ENCODE results near the gene GRIA1. TPM values are rescaled to one million over a fixed set of nuclear protein-coding genes. Genes with fewer than 3 reads are reported as not detected.

Gene GRIA1
- total RNA-seq, 1 donor from 2014 or later = not detected

DNA sequence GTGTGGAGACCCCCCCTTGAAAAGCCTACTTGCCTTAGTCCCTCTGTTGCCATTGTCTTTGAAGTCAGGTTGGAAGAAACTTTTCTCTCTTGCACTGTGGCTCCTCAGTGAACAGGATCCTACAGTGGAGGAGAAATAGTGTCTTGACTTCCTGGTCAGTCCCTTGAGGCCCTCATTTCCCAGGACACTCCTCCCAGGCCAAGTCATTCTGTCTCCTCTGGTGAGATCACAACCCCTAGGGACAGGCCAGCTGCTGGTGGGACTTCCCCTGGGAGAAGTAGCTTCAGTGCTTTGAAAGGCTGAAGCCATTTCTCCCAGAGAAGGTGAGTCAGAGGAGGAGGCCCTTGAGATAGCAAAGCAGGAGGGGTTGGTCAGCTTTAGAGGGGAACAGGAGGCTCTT lies 10.1 kb upstream of the GRIA1 start:
- Mint-ChIP-seq H3K9me3 (ENCODE audit: unreplicated experiment) (no peaks in the 10 kb centered on the region), H3K27me3 (ENCODE audit: unreplicated experiment) (no peaks in the 10 kb centered on the region), H3K36me3 (ENCODE audit: unreplicated experiment) (no peaks in the 10 kb centered on the region), H3K4me3 (ENCODE audit: unreplicated experiment) (no peak overlapping the region), H3K4me1 (ENCODE audit: low read depth, unreplicated experiment) (no peaks in the 10 kb centered on the region), H3K27ac (ENCODE audit: unreplicated experiment) (no peak overlapping the region)
- DNase-seq = no peak
- TF ChIP-seq CTCF (IDR thresholded peaks at IDR 0.05; ENCODE audit: partially characterized antibody, unreplicated experiment) = no peak

GRCh38 chr5:153483482-153483881 lies 7.0 kb upstream of the GRIA1 start:
- DNase-seq = no peak
- H3K9me3 Mint-ChIP-seq (ENCODE audit: unreplicated experiment) = no peaks in the 10 kb centered on the region
- no peak for TF ChIP-seq CTCF (IDR thresholded peaks at IDR 0.05; ENCODE audit: partially characterized antibody, unreplicated experiment)
- no peaks in the 10 kb centered on the region for H3K4me1 Mint-ChIP-seq (ENCODE audit: low read depth, unreplicated experiment)
- H3K4me3 Mint-ChIP-seq (ENCODE audit: unreplicated experiment) = no peak overlapping the region
- no peaks in the 10 kb centered on the region for H3K36me3 Mint-ChIP-seq (ENCODE audit: unreplicated experiment)
- no peaks in the 10 kb centered on the region for H3K27me3 Mint-ChIP-seq (ENCODE audit: unreplicated experiment)
- no peak overlapping the region for H3K27ac Mint-ChIP-seq (ENCODE audit: unreplicated experiment)

GRCh38 chr5:153485641-153486040 lies 4.8 kb upstream of the GRIA1 start:
- H3K27ac Mint-ChIP-seq (ENCODE audit: unreplicated experiment) = no peak overlapping the region
- no peaks in the 10 kb centered on the region for H3K36me3 Mint-ChIP-seq (ENCODE audit: unreplicated experiment)
- no peaks in the 10 kb centered on the region for H3K9me3 Mint-ChIP-seq (ENCODE audit: unreplicated experiment)
- peaks cover 4% of the 10 kb centered on the region for H3K4me1 Mint-ChIP-seq (ENCODE audit: low read depth, unreplicated experiment)
- no peak for DNase-seq
- peaks cover 2% of the 10 kb centered on the region for H3K27me3 Mint-ChIP-seq (ENCODE audit: unreplicated experiment)
- TF ChIP-seq CTCF (IDR thresholded peaks at IDR 0.05; ENCODE audit: partially characterized antibody, unreplicated experiment) = no peak
- no peak overlapping the region for H3K4me3 Mint-ChIP-seq (ENCODE audit: unreplicated experiment)

DNA sequence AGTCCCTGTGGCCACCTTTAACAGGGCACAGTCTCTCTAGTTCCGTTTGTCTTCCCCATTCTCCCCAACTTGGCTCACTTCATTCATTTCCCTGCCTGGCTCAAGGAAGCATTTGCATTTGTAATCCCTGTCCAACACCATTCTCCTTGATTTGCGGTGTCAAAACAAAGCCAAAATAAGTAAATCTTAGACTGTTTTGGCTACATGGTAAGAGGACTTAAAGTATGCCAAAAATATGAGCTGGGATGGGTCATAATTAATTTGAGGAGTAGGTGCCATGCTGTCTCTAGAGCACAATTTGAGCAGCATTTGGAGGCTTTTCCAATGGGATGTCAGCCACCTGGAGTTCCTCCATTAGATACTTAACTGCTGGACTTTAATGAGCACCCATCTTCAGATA lies 3.7 kb upstream of the GRIA1 start:
- no peaks in the 10 kb centered on the region for H3K36me3 Mint-ChIP-seq (ENCODE audit: unreplicated experiment)
- H3K9me3 Mint-ChIP-seq (ENCODE audit: unreplicated experiment) = no peaks in the 10 kb centered on the region
- H3K27ac Mint-ChIP-seq (ENCODE audit: unreplicated experiment) = no peak overlapping the region
- H3K27me3 Mint-ChIP-seq (ENCODE audit: unreplicated experiment) = peaks cover 4% of the 10 kb centered on the region
- H3K4me1 Mint-ChIP-seq (ENCODE audit: low read depth, unreplicated experiment) = peaks cover 12% of the 10 kb centered on the region
- TF ChIP-seq CTCF (IDR thresholded peaks at IDR 0.05; ENCODE audit: partially characterized antibody, unreplicated experiment) = no peak
- H3K4me3 Mint-ChIP-seq (ENCODE audit: unreplicated experiment) = no peak overlapping the region
- DNase-seq = no peak

- H3K36me3 Mint-ChIP-seq (ENCODE audit: unreplicated experiment) = no peaks in the 10 kb centered on the region
- peaks cover 12% of the 10 kb centered on the region for H3K4me1 Mint-ChIP-seq (ENCODE audit: low read depth, unreplicated experiment)
- H3K4me3 Mint-ChIP-seq (ENCODE audit: unreplicated experiment) = no peak overlapping the region
- TF ChIP-seq CTCF (IDR thresholded peaks at IDR 0.05; ENCODE audit: partially characterized antibody, unreplicated experiment) = no peak
- H3K27ac Mint-ChIP-seq (ENCODE audit: unreplicated experiment) = no peak overlapping the region
- H3K27me3 Mint-ChIP-seq (ENCODE audit: unreplicated experiment) = peaks cover 4% of the 10 kb centered on the region
- H3K9me3 Mint-ChIP-seq (ENCODE audit: unreplicated experiment) = no peaks in the 10 kb centered on the region
- no peak for DNase-seq
Measured at GRCh38 chr5:153489611-153490010, 859 bp upstream of the GRIA1 start.
